H4 (cell line): Measurements from ENCODE around the gene TRAF3. TPM values are rescaled to one million over a fixed set of nuclear protein-coding genes. Genes with fewer than 3 reads are reported as not detected.
"Not testable (repeated sequence)": the region's sequence is repeated elsewhere in the genome, so short reads cannot be mapped to it uniquely, and the experiment has no call there.

Experiments used
- DNase-seq: peaks from one replicate; pipeline ENCODE4 v3.0.0-alpha.2; 2015; ENCODE audit warnings: low spot score
- total RNA-seq: library from RNA; depleted of rRNA; stranded (reverse); fragments of >200 nt; shearing (Covaris generic); gene quantifications from 2 replicates; pipeline ENCODE4 v1.2.3, GENCODE V29; 2014

TRAF3 gene
- total RNA-seq, 1 experiment from 2014 or later = 15.2 TPM

DNA sequence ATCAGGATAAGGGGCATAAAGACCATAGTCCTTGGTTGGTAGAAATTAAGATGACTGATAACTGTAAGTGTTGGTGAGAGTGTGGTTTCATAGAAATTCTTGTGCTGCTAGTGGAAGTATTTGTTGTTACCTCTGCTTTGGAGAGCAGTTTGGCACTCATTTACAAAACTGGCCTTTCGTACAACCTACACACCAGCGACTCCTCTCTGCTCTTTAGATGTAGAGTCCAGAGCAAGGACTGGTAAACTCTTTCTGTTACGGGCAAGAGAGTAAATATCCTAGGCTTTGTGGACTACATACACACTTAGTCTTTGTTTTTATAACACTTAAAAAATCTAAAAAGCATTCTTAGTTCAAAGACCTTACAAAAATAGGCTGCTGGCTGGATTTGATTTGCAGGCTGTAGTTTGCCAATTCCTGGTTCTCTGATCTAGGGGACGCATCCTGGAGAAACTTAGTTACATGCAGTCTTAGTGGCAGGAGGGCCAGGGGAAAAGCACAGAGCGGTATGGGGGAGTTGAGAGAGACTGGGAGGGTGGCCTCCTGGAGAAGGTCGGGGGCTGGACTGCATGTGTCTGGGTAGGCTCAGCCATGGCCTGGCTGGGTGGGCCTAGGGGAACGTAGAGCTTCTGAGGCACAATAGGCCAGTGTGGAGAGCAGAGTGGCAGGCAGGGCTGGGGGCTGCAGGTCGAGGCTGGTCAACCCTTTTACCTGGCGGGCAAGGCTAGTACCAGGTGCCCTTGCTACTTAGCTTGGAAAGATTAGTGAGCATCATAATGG lies 89.9 kb downstream of the TRAF3 start:
- DNase-seq = no peak

DNA sequence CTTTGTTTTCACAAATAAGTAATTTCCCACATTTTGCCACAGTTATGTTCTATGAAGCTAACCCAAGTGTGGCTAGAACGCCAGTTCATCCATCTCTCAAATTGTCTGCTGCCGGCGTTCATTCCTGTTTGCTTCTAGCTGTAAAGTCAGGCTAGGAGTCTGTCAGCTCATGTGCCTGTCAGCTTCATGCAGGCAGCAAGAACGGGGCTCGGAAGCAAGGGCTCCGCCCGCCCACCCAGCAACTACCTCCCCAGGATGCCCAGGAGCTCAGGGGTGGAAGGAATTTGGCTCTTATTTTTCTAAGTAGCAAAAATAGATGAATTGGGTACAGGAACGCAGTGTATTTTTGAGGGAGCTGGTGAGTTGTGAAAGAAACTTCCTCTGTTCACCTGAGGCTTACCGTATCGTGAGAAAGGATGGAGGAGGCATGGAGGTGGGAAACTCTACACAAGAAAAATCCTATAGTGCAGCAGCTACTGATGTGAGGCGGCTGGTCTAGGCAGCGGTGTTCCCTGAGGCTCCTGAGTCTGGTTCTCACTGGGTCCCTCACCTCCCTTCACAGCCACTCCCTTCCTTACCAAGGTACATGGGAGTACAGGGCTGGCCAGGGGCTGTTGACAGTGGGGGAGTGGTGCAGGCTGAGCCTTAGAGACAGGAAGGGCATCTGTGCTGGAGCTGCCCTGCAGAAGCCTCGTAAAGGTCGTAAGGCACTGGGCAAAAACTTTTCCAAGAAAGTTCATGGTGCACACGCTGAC lies 90.8 kb downstream of the TRAF3 start:
- no peak for DNase-seq

DNA sequence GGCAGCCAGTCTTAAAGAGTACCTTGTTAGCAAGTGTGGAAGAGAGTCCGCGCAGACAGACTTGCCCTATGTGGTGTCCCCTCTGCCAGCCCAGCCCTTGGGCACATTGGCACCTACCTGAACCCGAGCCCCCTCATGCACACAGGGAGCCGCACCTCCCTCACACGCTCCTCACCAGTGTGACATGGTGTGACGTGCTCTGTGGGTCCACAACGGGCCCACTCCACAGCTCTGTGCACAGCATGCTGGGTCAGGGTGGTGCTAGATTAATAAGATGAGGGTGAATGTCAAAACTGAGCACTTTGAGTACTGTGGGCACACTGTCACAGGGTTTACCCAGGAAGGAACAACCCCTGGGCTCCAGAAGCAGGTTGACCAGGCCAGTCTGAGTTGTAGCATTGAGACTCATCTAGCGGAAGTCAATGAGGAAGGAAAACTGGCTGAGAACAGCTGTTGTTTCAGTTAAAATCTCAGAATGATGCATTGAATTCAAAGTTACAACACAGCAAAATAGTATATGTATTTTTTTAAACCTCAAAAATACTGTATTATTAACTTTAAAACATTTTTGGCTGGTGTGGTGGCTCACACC lies 91.8 kb downstream of the TRAF3 start:
- DNase-seq = no peak

DNA sequence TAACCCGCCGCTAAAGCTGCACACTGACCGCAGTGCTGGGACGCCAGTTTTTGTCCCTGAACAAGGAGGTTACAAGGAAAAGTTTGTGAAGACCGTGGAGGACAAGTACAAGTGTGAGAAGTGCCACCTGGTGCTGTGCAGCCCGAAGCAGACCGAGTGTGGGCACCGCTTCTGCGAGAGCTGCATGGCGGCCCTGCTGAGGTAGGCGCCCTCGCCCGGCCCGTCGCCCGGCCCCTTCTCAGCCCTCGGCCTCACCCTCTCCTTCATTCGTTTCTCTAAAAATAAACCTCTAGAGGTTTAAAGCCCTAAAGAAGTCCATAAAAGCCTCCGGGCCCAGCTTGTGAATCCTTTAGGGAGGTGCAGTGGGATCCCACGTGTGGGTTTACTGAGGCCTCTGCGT lies 93.0 kb downstream of the TRAF3 start:
- no peak for DNase-seq

DNA sequence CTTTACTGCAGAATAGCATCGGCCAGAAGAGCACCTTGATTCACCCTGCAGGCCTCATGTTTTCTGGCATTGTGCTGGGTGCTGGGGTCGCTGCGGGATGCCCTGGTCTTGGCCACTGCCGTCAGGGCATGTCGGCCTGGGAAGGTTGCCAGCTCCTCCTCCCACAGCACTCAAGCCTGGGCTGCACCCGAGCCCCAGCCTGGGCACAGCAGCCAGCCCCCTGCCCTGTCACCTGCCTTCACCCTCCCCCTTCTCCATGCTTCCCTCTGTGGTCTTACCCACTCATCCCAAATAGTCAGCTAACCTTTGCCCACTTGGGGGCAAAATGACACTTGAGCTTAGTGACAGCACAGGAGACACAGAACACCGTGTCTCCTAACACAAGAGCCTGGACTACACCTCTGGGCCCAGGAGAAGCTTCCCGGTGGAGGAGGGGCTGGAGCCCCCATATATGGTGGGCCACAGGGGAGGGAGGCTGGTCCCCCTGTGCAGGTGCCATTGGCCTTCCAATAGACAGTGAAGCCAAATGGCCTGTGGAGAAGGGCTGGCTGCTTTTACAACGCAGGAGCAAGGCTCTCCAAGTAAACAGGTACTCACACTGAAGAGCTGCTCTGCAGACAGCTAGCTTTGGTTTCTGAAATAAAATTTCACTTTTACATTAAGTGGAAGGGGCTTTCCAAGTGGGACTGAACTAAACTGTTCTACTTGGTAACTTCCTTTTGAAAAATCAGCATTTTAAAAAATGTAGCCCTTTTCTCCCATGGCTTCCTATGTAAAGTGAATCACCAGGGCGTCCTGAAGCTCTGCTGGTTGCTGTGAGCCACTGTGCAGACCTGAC lies 94.0 kb downstream of the TRAF3 start:
- DNase-seq = no peak

DNA sequence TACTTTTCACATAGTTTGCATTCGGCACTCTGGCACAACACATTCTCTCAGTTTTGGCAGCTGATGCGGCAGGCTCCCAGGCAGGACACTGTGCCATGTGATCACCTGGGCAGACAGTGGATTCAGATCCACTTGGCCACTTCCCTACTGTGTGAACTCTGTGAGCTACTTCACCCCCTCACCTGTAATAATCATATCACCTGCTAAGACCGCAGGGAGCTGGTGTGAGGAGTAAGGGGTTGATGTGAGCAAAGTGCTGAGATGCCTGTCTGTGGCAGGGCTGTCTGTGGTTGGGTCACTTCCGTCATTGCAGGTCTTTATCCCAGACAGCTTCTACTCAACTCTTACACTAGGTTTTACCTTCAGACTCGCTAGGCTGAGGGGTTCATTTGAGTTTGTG lies 94.8 kb downstream of the TRAF3 start:
- no peak for DNase-seq

DNA sequence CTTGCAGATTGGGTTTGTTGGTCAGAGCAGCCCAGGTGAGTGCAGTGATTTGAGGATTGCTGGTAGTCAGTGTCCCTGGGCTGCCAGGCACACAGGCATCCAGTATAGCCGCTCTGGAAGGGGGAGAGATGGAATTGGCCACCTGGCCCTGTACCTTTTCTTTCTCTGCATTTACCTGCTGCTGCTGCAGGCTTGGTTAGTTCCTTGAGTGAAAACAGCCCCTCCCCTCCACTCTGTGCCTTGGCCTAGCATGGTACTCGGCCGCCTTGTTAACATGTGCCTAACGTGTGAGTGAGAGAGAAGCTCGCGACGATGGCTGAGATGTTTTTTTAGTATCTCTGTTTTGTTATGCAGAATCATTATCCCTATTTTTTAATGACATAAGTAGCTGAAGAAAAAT lies 95.9 kb downstream of the TRAF3 start:
- DNase-seq = no peak

DNA sequence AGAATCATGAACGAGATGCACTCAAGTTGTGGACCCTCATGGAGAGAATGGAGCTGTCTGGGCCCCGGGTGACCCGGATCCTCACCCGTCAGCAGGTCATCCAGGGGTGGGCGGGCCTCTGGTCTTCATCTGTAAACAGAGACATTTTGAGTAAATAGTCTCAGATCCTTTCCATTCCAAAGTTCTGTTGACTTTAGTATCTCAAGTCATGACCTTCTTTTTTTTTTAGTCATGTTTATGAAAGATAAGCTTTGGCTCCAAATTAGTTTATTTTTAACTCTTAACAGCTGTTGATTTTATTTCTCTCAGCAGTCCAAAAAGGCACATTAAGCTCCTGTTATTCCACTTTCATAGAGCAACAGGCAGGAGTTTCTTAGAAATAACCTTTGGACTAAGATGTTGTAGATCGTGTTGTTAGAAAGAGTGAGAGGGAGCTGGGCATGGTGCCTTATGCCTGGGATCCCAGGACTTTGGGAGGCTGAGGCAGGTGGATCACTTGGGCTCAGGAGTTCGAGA lies 96.4 kb downstream of the TRAF3 start:
- DNase-seq = no peak

DNA sequence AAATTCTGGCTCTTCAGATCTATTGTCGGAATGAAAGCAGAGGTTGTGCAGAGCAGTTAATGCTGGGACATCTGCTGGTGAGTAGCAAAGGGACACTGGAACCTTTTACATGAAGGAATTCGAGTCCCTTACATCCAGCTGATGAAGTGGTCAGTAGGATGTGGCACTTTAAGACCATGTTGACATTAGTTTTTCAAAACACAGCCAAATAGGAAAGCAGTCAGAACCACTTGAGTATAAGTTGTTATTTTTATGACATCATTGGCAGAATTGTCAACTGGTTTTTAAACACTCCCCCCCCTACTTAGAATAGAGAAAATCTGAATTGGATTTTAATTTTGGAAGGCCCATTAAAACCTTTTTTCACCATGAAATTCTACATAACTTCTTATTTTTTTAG lies 98.4 kb downstream of the TRAF3 start:
- no peak for DNase-seq

DNA sequence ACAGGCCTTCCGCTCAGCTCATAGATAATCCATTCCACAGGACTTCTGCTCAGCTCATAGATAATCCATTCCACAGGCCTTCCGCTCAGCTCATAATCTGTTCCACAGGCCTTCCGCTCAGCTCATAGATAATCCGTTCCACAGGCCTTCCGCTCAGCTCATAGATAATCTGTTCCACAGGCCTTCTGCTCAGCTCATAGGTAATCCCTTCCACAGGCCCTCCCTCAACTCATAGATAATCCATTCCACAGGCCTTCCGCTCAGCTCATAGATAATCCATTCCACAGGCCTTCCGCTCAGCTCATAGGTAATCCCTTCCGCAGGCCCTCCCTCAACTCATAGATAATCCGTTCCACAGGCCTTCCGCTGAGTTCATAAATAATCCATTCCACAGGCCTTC lies 100.3 kb downstream of the TRAF3 start:
- DNase-seq = not testable (repeated sequence)

DNA sequence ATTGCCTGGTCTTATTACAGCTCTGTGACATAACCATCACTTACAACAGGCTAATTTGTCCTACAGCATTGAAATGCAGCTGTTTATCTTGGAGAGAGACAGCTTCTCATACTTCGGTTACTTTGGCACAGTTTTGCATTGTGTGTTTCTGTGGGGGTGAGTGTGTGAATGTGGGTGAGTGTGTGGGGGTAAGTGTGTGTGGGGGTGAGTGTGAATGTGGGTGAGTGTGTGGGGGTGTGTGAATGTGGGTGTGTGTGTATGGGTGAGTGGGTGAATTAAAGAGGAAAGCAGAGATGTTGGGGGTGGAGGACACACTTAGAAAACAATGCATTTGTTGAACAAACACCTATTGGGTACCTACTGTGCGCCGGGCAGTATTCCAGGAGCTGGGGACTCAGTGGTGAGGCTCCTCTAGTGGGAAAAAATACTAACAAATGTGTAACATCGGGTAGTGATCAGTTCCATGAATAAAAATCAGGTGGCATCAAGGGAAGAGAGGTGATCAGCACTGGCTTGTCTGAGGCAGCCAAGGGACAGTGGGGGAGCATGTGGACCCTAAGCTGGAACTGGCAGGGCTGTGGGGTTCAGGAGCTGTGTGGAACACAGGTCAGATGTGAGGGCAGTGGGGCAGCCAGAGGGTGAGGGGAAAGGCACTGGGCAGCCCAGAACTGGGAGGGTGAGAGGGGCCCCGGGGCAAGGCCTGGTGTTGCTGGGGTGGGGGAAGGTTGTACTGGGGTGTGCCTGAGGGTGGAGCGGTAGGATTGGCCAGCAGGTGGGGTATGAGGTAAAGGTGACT lies 101.1 kb downstream of the TRAF3 start:
- DNase-seq = no peak

DNA sequence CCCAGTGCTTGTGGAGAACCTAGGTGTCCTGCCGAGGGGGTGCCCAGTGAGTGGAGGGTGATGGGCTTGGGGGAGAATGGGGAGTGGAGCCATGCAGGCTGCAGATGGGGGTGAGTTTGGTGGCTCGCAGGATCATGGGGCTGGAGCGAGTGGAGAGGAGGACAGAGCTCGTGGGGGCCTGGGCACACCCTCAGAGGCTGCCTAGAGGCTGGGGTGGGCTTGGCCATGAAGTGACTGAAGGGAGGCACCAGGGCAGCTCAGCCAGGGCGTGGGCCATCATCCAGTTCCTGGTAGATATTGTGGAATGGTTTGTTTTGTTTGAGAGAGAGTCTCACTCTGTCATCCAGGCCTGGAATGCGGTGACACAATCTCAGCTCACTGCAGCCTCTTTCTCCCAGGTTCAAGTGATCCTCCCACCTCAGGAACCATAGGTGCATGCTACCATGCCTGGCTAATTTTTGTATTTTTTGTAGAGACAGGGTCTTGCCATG lies 101.8 kb downstream of the TRAF3 start:
- DNase-seq = no peak

DNA sequence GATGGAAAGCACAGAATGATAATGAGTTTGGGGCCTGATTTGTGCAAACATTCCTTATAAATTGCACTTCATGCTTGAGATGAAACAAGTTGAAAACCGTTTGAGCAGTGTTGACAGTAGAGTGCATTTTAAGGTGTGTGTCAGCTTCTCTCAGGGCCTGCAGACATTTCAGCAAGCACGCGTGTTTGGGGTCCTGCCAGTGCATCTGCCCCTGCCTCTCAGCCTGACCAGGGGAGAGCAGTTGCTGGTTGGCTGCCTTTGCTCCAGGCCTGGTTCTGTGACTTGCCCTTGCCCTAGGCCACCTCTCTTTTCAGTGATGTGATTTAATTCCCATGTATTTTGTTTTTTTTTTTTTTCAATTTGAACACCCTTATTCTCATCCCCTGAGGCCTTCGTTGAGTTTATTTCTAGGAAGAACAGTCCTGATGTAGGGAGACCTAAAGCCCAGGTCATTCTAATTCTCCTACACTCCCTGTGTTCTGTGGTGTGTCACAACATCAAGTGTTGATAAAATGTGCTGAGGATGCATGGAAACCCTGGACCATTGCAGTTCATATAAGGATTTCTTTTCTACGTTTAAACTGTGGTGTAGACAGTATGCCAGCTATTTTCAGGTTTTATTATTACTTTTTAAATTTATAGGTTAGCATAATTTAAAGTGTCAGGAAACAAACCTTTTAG lies 105.1 kb downstream of the TRAF3 start:
- no peak for DNase-seq

DNA sequence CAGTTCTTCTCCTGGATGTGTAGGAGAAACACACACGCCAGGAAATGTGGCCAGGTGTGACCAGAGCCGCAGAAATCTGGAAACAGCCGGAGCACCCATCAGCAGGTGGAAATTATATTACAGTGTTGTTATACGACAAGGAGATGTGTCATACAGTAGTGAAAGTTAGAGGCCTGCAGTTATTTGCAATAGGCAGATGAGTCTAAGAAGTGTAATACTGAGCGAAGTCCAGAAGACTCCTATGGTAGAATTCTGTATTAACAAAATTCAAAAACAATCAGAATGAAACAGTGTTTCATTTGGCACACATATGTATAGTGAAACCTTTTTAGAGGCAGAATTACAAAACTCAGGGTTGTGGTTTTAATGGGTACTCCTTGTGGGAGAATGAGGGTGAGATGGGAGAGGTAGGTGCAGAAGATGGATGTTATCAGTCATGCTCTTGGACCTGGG lies 105.9 kb downstream of the TRAF3 start:
- no peak for DNase-seq

DNA sequence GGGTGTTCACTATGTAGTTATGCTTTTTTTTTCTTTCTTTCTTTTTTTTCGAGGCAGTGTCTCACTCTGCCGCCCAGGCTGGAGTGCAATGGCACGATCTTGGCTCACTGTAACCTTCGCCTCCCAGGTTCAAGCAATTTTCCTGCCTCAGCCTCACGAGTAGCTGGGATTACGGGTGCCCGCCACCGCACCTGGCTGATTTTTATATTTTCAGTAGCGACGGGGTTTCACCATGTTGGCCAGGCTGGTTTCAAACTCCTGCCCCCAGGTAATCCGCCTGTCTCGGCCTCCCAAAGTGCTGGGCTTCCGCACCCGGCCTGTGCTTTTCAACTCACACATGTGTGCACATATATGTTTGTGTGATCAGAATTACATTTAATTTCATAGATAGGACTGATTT lies 106.3 kb downstream of the TRAF3 start:
- no peak for DNase-seq

DNA sequence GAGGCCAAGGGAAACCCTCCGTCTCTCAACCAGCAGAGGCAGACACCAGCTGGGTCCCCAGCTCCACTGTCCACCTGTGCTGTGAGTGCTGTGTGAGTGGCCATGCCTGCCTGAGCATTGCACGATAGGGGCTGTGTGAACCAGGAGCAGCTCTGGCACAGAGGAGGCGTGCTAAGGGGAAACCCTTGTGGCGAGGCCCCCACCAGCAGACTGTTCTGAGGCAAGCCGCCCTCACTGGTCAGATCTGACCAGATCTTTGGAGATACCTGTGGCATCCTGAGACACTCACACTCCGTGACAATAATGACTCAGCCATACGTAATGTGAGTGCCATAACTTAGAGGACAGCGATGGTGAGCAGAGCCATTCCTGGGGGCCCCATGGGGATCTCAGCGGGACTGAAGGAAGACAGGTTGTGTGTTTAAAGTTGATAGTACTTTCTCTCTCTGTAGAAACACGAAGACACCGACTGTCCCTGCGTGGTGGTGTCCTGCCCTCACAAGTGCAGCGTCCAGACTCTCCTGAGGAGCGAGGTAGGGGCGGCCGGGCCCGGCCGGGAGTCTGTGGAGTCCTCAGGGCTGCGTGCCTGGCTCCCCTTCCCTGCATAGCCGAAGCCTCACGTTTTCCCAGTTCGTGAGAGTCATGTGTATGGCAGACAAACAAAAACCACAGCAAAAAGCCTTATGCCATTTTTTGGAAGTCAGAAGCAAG lies 108.6 kb downstream of the TRAF3 start:
- no peak for DNase-seq

DNA sequence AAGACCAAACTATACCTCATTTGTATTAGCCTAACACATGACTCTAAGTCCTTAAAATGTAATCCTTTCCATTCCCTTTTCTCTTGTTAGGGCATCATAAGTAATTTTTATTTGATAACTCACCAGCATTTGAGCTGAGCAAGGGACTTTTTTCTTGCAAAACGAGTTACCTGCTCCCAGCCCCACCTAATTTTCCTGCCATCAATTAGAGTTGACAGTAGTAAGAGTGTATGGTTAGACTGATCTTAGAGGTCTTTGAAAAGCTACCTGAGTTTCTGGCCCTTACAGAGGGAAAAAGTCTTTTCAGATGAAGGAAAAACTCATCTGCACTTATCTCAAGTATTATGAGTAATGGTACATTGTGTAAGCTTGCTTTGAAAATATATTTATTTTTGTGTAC lies 111.5 kb downstream of the TRAF3 start:
- DNase-seq = no peak

DNA sequence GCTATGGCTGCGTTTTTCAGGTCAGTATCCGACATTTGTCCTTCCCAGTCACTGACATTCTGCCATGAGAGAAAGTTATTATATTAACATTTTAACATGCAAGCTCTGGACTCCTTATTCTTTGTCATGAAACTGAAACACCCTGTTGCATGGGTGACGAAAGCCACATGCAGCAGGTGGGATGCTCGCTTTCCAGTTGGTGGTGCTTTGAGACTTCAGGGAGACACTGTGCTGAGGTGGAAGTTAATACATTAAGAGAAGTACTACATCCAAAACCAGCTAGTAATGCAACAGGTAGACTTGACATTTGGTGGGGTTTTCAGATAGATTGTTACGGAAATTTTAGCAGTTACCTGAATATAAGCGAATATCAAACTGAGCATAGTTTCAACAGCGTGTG lies 112.4 kb downstream of the TRAF3 start:
- DNase-seq = no peak

DNA sequence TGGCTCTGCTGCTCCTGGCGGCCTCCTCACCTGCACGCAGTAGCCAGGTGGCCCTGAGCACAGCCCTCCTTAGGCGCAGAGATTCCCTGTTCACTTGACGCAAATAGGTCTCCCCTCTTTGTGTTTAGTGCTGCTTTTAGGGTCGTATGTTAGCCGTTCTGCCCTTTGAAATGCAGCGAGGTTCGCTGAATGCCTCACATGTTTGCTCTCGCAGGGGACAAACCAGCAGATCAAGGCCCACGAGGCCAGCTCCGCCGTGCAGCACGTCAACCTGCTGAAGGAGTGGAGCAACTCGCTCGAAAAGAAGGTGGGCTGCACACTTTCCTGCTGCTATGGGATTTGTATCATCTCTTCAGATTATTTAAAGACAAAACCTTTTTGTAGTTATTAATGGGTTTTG lies 113.9 kb downstream of the TRAF3 start:
- no peak for DNase-seq

DNA sequence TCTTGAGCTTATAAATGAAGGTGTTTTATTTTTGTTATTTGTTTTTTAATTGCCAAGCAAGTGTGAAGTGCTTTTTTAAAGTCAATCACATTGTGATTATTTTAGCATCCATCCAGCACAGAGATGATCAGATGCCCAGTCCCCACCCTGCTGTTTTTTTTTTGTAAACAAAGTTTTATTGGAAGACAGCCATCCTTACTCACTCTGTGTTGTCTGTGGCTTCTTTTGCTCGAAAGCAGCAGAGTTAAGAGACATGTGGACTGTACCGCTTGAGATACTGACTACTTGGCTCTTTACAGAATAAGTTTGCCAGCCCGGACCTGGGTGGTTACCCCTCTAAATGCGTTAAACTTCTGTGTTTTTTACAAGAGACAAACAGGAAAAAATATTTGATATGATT lies 114.3 kb downstream of the TRAF3 start:
- DNase-seq = peak; percentile 33
